Measurements from ENCODE around the gene OSBPL6.
A peak's percentile ranks its signal among the peaks of the same experiment; 100 is the strongest.

OSBPL6 gene

GRCh38 chr2:178194600-178195389 lies 483 bp downstream of the OSBPL6 start (continued):
- TF ChIP-seq ZNF398 (tag by site-specific recombination; IDR thresholded peaks at IDR 0.05) (peak; percentile 50), ZNF248 (tag by site-specific recombination; IDR thresholded peaks at IDR 0.05) (no peak), ZNF416 (tag by site-specific recombination; IDR thresholded peaks at IDR 0.05) (no peak), ZNF585B (tag by site-specific recombination; IDR thresholded peaks at IDR 0.05) (no peak), ZNF24 (tag by site-specific recombination; IDR thresholded peaks at IDR 0.05) (peak; percentile 25; the same call in 1 of the 2 replicates), PRDM6 (tag by site-specific recombination; IDR thresholded peaks at IDR 0.05) (no peak), ZBTB1 (tag by site-specific recombination; IDR thresholded peaks at IDR 0.05) (no peak), ZBTB20 (tag by site-specific recombination; IDR thresholded peaks at IDR 0.05) (peak; percentile 89; the same call in 1 of the 2 replicates), ZNF580 (tag by site-specific recombination; IDR thresholded peaks at IDR 0.05) (no peak), KLF8 (tag by site-specific recombination; IDR thresholded peaks at IDR 0.05) (no peak; the same call in 1 of the 2 replicates), ZNF175 (tag by site-specific recombination; IDR thresholded peaks at IDR 0.05) (no peak), ZNF280D (tag by site-specific recombination; IDR thresholded peaks at IDR 0.05) (no peak), SP2 (tag by site-specific recombination; IDR thresholded peaks at IDR 0.05) (peak; percentile 45; the same call in 1 of the 2 replicates), PRDM2 (tag by site-specific recombination; IDR thresholded peaks at IDR 0.05; ENCODE audit: borderline replicate concordance) (no peak), MYNN (tag by site-specific recombination; IDR thresholded peaks at IDR 0.05; ENCODE audit: borderline replicate concordance) (no peak), ZNF555 (tag by site-specific recombination; conservative IDR thresholded peaks at IDR 0.05) (no peak), KLF10 (tag by site-specific recombination; IDR thresholded peaks at IDR 0.05) (no peak), KLF16 (tag by site-specific recombination; IDR thresholded peaks at IDR 0.05) (no peak), ZNF146 (tag by site-specific recombination; IDR thresholded peaks at IDR 0.05) (no peak), ZNF19 (tag by site-specific recombination; IDR thresholded peaks at IDR 0.05; ENCODE audit: low read depth) (no peak), ZBTB26 (tag by site-specific recombination; optimal IDR thresholded peaks at IDR 0.05) (peak; percentile 93), OSR2 (tag by site-specific recombination; IDR thresholded peaks at IDR 0.05) (no peak), ZNF777 (tag by site-specific recombination; IDR thresholded peaks at IDR 0.05; ENCODE audit: borderline replicate concordance) (no peak), ZNF169 (tag by site-specific recombination; IDR thresholded peaks at IDR 0.05) (no peak)

All from HEK293 (cell line).